ENCODE measurements around the gene NGFR.
A peak's percentile ranks its signal among the peaks of the same experiment; 100 is the strongest.

The NGFR gene, protein sequence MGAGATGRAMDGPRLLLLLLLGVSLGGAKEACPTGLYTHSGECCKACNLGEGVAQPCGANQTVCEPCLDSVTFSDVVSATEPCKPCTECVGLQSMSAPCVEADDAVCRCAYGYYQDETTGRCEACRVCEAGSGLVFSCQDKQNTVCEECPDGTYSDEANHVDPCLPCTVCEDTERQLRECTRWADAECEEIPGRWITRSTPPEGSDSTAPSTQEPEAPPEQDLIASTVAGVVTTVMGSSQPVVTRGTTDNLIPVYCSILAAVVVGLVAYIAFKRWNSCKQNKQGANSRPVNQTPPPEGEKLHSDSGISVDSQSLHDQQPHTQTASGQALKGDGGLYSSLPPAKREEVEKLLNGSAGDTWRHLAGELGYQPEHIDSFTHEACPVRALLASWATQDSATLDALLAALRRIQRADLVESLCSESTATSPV

DNA sequence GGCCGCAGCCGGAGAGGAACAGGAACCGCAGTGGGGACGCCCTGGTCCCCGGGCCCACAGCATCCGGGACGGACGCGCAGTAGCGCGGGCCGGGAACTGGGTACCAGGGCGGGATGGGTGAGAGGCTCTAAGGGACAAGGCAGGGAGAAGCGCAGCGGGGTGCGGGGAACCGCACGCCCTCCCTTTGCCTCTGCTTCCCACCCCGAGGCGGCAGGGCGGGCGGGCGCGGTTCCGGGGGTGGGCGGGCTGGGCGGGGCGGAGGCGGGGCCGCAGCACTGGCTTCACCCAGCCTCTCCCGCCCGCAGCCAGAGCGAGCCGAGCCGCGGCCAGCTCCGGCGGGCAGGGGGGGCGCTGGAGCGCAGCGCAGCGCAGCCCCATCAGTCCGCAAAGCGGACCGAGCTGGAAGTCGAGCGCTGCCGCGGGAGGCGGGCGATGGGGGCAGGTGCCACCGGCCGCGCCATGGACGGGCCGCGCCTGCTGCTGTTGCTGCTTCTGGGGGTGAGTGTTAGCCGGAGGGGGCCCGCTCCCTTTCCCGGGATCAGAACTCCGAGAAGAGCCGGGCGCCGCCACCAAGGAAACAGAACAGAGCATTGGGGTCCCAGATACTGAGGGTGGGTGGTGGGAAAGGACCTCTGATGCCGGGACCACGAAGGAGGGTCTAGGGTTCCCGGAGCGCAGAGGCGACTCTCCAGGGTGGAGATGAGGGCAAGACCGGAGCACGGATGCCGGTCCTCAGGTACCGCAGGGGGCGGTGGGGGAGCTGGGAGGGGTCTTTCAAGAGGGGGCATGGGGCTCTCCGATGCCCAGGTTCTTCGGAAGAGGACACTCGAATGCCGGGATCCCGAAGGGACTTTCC is at the start of gene NGFR:
Gene NGFR, plus strand, starts transcription at position 308 of the 856 bp plus-strand sequence. Its CDS starts 125 bp downstream, at position 433.
- Mint-ChIP-seq H3K27me3 (peaks cover 48% of the 10 kb centered on the region), H3K36me3 (ENCODE audit: low read depth) (no peaks in the 10 kb centered on the region), H3K9me3 (no peaks in the 10 kb centered on the region), H3K4me1 (peaks cover 22% of the 10 kb centered on the region), H3K27ac (no peak within 1 kb of the TSS), H3K4me3 (peak within 1 kb of the TSS; percentile 59)
- DNase-seq (peak; percentile 44), ATAC-seq (peak; percentile 70)

DNA sequence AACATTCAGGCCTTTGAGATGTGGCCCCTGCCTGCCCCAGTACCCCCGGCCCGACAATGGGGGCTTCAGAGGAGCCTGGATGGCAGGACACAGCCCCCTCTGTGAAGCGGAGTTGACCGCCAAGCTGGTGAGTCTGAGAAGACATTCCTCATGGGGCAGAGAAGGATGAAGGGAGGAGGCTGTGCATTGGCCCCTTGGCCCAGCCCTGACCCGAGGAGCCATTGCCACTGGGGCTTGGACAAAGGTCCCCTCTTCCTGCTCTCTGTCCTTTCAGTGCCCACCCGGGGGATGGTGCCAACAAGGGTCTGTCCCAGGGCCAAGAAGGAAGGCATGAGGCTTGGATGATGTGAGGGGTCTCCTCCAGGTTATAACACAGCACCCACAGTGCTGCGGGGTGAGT is 49.5 kb upstream of the NGFR start:
- DNase-seq = no peak
- H3K27me3 Mint-ChIP-seq = peaks cover 15% of the 10 kb centered on the region
- H3K27ac Mint-ChIP-seq = no peak overlapping the region
- H3K36me3 Mint-ChIP-seq (ENCODE audit: low read depth) = no peaks in the 10 kb centered on the region
- peaks cover 2% of the 10 kb centered on the region for H3K4me1 Mint-ChIP-seq
- no peaks in the 10 kb centered on the region for H3K9me3 Mint-ChIP-seq
- H3K4me3 Mint-ChIP-seq = no peak overlapping the region
- ATAC-seq = no peak

DNA sequence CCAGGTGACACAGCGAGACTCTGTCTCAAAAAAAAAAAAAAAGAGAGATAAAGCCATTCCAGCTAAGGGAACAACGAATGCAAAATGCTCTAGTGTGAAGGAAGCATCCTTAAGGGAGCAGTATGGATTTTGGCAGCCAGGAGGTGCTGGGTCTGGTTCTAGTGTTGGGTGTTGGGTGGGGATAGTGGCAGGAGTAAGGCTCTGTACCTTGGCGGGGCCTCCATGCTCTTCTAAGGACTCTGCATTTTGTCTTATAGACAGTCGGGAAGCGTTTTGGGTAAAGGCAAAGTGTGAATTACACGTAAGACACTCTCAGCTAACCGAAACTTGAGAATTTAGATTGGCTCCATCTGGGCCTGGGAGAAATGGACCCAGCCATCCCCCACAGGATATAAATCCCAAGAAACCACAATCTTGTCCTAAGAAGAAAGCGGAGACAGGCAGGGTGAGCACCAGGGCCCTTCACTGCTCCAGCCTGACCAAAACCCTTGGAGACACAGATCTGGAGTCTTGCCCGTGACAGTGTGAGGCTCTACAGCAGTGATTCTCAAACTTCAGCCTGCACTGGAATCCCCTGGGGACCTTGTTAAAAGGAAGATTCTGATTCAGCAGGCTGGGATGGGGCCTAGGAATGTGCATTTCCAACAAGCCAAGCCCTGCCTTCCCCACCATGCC is 47.3 kb upstream of the NGFR start:
- H3K27me3 Mint-ChIP-seq = no peaks in the 10 kb centered on the region
- H3K4me1 Mint-ChIP-seq = peaks cover 2% of the 10 kb centered on the region
- no peak overlapping the region for H3K4me3 Mint-ChIP-seq
- ATAC-seq = no peak
- no peaks in the 10 kb centered on the region for H3K36me3 Mint-ChIP-seq (ENCODE audit: low read depth)
- no peak overlapping the region for H3K27ac Mint-ChIP-seq
- no peak for DNase-seq
- no peaks in the 10 kb centered on the region for H3K9me3 Mint-ChIP-seq

DNA sequence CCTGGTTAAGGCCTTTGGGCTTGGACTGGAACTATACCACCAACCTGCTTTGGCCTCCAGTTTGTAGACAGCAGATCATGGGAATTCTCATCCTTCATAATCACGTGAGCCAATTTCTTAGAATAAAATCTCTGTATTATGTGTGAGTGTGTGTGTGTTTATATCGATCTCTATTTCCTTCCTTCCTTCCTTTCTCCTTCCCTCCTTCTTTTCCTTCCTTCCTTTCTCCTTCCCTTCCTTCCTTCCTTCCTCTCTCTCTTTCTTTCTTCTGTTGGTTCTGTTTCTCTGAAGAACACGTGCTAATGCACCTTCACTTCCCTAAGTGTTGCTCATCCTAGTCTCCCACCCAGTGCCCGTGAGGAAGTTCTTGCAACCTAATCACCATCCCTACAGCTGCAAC is 44.9 kb upstream of the NGFR start:
- Mint-ChIP-seq H3K27me3 (peaks cover 2% of the 10 kb centered on the region), H3K27ac (no peak overlapping the region), H3K36me3 (ENCODE audit: low read depth) (no peaks in the 10 kb centered on the region), H3K4me3 (no peak overlapping the region), H3K9me3 (no peaks in the 10 kb centered on the region), H3K4me1 (peaks cover 2% of the 10 kb centered on the region)
- no peak for DNase-seq
- no peak for ATAC-seq

DNA sequence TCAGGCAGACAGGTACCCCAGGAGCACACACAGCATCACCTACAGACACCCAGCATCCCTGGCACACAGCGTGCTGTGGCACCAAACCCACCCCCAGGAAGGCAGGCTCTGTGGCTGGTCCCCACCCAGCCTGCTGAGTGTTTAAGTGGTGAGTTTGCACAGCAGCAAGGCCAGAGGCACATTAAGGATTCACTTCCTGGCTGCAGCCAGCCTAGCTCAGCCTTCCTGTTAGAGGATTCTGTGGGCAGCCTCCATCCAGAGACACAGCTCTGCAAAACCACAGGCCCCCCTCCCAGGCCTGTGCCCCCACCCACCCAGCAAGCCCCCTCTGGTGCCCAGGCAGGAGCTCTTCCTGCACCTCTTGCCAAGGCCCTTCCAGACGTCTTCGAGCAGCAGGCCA is 44.4 kb upstream of the NGFR start:
- DNase-seq (no peak), ATAC-seq (no peak)
- Mint-ChIP-seq H3K27ac (no peak overlapping the region), H3K27me3 (peaks cover 2% of the 10 kb centered on the region), H3K36me3 (ENCODE audit: low read depth) (no peaks in the 10 kb centered on the region), H3K9me3 (no peaks in the 10 kb centered on the region), H3K4me3 (no peak overlapping the region), H3K4me1 (peaks cover 2% of the 10 kb centered on the region)

DNA sequence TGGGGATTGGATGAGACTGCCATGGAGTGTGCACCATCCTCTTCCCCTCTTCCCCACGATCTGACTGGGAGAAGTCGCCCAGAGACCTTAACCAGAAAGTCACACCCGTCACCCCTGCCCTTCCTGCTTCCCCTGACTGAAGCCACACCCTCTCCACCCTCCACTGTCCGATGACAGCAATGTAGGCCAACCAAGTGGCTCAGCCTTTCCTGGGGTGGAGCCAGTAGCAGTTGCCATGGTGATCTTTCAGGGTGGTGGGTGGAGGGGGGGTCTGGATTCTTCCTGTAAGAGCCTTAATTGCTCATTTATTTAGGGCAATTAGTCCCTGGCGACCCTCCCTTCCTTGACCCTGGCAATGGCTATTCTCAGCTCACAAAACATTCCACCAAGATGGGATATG is 42.9 kb upstream of the NGFR start:
- Mint-ChIP-seq H3K27me3 (peaks cover 15% of the 10 kb centered on the region), H3K4me3 (no peak overlapping the region), H3K27ac (no peak overlapping the region), H3K4me1 (peaks cover 2% of the 10 kb centered on the region), H3K36me3 (ENCODE audit: low read depth) (no peaks in the 10 kb centered on the region), H3K9me3 (no peaks in the 10 kb centered on the region)
- no peak for DNase-seq
- ATAC-seq = no peak

DNA sequence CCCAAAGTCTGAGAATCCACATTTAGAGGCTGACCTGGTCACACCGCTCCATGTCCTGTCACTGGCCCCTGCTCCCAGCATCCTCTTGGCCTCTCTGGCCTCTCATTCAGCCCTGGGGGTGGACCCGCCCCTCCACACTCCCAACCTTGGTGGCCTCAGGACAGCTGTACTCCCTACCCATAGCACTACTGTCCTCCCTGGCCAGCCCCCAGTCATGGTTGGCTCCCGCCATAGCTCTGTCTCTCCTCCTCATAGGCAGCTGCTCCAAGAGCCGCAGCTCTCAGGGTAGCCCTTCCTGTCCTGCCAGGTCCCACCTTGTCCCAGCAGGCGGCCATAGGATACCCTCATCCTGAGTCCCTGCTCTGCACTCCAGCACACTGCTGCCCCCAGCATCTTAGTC is 42.4 kb upstream of the NGFR start:
- no peaks in the 10 kb centered on the region for H3K36me3 Mint-ChIP-seq (ENCODE audit: low read depth)
- H3K27ac Mint-ChIP-seq = no peak overlapping the region
- H3K4me3 Mint-ChIP-seq = no peak overlapping the region
- no peaks in the 10 kb centered on the region for H3K9me3 Mint-ChIP-seq
- H3K4me1 Mint-ChIP-seq = peaks cover 2% of the 10 kb centered on the region
- DNase-seq (no peak), ATAC-seq (no peak)
- peaks cover 19% of the 10 kb centered on the region for H3K27me3 Mint-ChIP-seq

DNA sequence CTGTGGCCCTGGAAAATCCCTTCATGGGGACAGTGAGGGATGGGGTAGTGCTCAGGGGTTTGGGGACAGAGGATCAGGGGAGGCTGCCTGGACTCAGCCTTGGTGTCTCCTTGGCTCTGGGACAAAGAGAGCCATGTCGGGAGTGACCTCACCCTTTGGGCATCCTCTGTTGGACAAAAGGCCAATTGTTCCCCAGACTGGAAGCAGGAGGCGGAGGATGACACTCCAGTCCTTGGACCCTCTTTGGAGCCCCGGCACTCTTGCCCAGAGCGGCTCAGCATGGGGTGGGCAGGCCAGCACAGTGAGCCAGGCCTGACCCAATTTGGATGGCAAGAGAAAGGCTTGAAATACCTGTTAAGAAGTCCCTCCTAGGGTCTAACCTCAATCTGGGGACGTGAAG is 41.0 kb upstream of the NGFR start:
- Mint-ChIP-seq H3K36me3 (ENCODE audit: low read depth) (no peaks in the 10 kb centered on the region), H3K9me3 (no peaks in the 10 kb centered on the region), H3K4me1 (peaks cover 2% of the 10 kb centered on the region), H3K27me3 (peaks cover 26% of the 10 kb centered on the region), H3K4me3 (no peak overlapping the region), H3K27ac (no peak overlapping the region)
- ATAC-seq (no peak), DNase-seq (no peak)

DNA sequence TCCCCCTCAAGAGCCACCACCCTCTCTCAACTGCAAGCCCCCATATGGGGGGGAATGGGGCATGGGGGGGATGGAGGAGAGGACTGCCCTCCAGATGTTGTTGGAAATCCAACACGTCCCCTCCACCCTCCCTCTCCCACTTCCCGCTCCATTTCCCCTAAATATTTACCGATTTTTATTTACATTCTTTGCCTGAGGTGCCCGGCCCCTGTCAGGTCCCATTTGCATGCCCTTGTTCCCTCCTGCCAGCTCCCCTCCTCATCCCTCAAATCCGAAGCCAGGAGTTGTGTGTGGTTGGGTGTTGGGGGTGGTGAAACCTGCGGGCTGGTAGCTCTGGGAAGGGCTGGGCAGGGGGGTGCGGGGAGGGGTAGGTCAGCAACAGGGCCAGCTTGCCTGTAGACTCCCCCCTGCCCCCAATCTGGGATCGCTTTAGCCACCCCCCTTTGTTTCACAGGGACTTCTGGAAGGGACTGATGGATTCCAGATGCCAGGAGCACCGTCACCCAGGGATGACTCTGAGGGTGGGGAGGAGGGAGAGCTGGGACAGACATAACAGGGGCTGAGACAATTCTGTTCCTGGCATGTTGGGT is 39.7 kb upstream of the NGFR start:
- H3K9me3 Mint-ChIP-seq = no peaks in the 10 kb centered on the region

DNA sequence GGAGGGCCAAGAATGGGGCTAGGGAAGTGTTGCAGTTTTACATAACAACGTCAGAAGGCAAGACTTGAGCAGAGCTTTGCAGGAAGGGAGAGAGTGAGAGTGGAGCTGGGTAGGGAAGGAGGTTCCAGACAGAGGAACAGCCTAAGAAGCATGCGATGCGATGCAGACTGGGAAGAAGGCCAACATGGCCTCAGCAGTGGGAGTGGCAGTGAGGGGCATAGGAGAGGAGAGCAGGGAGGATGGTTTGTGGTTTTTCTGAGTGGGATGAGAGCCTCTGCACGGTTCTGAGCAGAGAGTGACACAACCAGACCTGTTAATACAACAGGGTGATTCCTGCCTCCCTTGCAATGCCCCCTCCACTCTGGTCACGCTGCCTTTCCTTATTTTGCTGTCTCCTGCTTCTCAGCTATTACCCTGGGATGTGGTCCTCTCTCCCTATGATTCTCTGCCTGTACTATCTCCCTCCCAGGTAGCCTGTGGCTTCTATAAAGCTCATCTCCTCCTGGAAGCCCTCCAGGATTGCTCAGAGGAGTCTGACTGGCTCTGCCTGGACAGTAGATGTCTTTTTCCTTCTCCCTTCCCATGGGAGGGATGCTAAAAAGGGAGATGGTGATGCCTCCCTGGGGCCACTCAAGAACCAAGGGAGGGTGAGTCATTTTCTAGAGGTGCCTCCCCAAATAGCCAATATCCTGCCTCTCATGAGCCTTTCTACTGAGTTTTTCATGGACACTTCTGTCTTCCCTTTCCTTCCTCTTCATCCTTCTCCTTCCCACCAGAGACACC is 38.7 kb upstream of the NGFR start:
- Mint-ChIP-seq H3K27me3 (peaks cover 44% of the 10 kb centered on the region), H3K4me1 (peaks cover 7% of the 10 kb centered on the region), H3K27ac (no peak overlapping the region), H3K9me3 (no peaks in the 10 kb centered on the region), H3K4me3 (no peak overlapping the region), H3K36me3 (ENCODE audit: low read depth) (no peaks in the 10 kb centered on the region)
- no peak for ATAC-seq
- no peak for DNase-seq

More for the DNA sequence above, 39.7 kb upstream of the NGFR start:
- Mint-ChIP-seq H3K4me1 (peaks cover 9% of the 10 kb centered on the region), H3K27me3 (peaks cover 36% of the 10 kb centered on the region), H3K4me3 (no peak overlapping the region), H3K36me3 (ENCODE audit: low read depth) (no peaks in the 10 kb centered on the region), H3K27ac (no peak overlapping the region)
- DNase-seq = no peak
- ATAC-seq = no peak

DNA sequence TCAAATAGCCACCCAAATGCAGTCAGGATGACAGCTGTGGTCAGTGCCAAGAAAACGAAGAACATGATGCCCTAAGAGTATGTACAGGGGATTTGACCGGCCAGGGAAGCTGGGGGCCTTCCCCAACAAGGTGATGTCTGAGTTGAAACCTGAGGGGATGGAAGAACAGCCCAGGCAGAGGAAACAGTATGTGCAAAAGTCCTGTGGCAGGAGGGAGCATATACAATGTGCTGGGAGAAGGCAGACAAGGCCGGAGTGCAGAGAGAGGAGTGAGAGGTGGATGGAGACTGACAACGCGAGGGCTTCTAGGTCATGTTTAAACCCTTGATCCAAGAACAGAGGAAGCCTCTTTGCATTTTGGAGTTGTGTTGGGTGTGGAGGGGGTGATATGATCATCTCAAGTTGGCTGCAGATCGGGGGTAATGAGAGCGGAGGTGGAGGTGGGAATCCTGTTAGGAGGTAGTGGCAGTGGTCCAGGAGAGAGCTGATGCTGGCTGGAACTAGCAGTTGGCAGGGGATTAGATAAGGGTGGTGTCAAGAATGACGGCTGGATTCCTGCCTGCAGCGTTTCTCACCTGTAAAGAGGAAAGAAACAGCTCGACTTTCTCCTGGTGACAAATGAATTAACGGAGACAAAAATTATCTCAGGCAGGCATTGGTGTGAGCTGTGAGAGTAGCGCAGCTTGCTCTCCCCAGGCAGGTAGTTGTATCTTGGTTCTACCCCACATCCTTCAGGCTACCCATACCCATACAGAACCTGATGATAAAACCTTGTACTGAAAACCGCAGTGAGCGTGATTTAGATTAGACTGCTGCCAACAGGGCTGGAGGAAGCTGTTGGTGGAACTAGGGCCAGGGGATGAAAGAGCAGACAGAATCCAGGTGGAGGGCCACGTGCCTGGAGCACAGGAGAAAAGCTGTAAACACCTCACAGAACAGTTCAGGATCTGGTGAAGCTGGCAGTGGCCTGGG is 37.2 kb upstream of the NGFR start:
- Mint-ChIP-seq H3K4me1 (peaks cover 7% of the 10 kb centered on the region), H3K27me3 (peaks cover 50% of the 10 kb centered on the region), H3K4me3 (no peak overlapping the region), H3K27ac (no peak overlapping the region), H3K36me3 (ENCODE audit: low read depth) (no peaks in the 10 kb centered on the region), H3K9me3 (no peaks in the 10 kb centered on the region)
- ATAC-seq = no peak
- DNase-seq = no peak

DNA sequence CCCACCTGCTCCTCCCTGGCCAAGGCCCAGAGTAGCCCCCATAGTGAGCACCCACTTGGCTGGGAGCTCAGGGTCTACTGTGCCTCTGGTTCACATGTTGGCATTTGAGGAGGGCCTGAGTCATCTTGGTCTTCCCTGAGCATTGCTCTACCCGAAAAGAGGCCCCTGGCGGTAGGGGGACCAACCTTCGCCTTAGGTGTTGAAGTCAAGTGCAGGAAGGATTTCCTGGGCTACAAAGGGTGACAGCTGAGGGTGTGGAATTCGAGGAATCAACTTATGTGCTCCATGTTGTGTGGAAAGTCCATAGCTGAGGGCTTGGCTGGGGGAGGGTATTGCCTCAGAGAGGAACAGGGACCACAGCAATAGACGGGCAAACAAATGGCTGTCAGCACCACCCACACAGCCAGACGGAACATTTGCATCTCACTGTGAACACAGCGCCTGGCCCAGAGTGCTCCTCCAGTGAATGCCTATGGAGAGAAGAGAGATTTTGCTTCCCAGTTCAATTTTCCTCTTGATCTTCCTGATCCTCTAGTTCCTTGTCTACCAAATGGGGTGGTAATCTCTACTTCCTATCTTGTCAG is 35.6 kb upstream of the NGFR start:
- Mint-ChIP-seq H3K9me3 (no peaks in the 10 kb centered on the region), H3K36me3 (ENCODE audit: low read depth) (no peaks in the 10 kb centered on the region), H3K27me3 (peaks cover 58% of the 10 kb centered on the region), H3K27ac (no peak overlapping the region), H3K4me3 (no peak overlapping the region), H3K4me1 (peaks cover 7% of the 10 kb centered on the region)
- ATAC-seq (peak; percentile 41), DNase-seq (no peak)

DNA sequence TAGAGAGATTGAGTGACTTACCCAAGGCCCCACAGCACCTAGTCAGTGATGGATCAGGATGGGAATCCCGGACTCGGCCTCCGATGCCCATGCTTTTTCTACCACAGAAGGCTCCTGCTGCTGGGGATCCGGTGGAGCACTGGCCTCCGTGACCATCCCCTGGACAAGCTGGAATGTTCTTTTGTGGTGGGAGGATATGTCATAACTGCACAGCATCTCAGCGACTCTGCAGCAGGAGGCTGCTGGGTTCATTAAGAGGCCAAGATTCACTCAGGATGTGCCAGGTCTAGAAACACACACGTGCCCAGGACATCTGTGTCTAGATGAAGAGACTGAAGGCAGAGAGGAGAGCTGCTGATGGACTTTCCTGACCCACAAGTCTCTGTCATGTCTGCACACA is 34.7 kb upstream of the NGFR start:
- Mint-ChIP-seq H3K9me3 (no peaks in the 10 kb centered on the region), H3K4me1 (peaks cover 7% of the 10 kb centered on the region), H3K4me3 (no peak overlapping the region), H3K27me3 (peaks cover 62% of the 10 kb centered on the region), H3K27ac (no peak overlapping the region), H3K36me3 (ENCODE audit: low read depth) (no peaks in the 10 kb centered on the region)
- ATAC-seq (no peak), DNase-seq (no peak)

Data from activated naive CD8-positive, alpha-beta T cell treated with anti-CD3 and anti-CD28 coated beads, Interleukin-2, amount 50 U/mL, for 24 hours (primary cell).